ENCODE results near the gene ARHGEF4.

ARHGEF4 gene

GRCh38 chr2:131037398-131038257, 200.9 kb downstream of the ARHGEF4 start:
- no peak for DNase-seq (ENCODE audit: low read depth in 3 of 3)

GRCh38 chr2:131038258-131039100, 201.8 kb downstream of the ARHGEF4 start:
- DNase-seq (ENCODE audit: low read depth in 3 of 3), result no peak

GRCh38 chr2:131039101-131039440, 202.4 kb downstream of the ARHGEF4 start:
- no peak for DNase-seq (ENCODE audit: low read depth in 3 of 3)

- no peak for DNase-seq (ENCODE audit: low read depth in 3 of 3)
Observed at GRCh38 chr2:131039535-131039907, 202.8 kb downstream of the ARHGEF4 start.

GRCh38 chr2:131039908-131040660, 203.4 kb downstream of the ARHGEF4 start:
- no peak for DNase-seq (ENCODE audit: low read depth in 3 of 3)

GRCh38 chr2:131040661-131041401, 204.1 kb downstream of the ARHGEF4 start:
- no peak for DNase-seq (ENCODE audit: low read depth in 3 of 3)

GRCh38 chr2:131041402-131042147, 204.9 kb downstream of the ARHGEF4 start:
- no peak for DNase-seq (ENCODE audit: low read depth in 3 of 3)

GRCh38 chr2:131042148-131042775, 205.5 kb downstream of the ARHGEF4 start:
- DNase-seq (ENCODE audit: low read depth in 3 of 3), result no peak

GRCh38 chr2:131043199-131044074, 206.7 kb downstream of the ARHGEF4 start:
- no peak for DNase-seq (ENCODE audit: low read depth in 3 of 3)

GRCh38 chr2:131044075-131044756, 207.5 kb downstream of the ARHGEF4 start:
- no peak for DNase-seq (ENCODE audit: low read depth in 3 of 3)

- no peak for DNase-seq (ENCODE audit: low read depth in 3 of 3)
Observed at GRCh38 chr2:131044757-131045150, 208.0 kb downstream of the ARHGEF4 start.

- no peak for DNase-seq (ENCODE audit: low read depth in 3 of 3)
Observed at GRCh38 chr2:131045286-131046027, 208.7 kb downstream of the ARHGEF4 start.

- DNase-seq (ENCODE audit: low read depth in 3 of 3), result no peak
Observed at GRCh38 chr2:131046028-131046917, 209.6 kb downstream of the ARHGEF4 start.

- no peak for DNase-seq (ENCODE audit: low read depth in 3 of 3)
Observed at GRCh38 chr2:131046918-131047652, 210.4 kb downstream of the ARHGEF4 start.

- DNase-seq (ENCODE audit: low read depth in 3 of 3), result no peak
Observed at GRCh38 chr2:131047920-131048560, 211.3 kb downstream of the ARHGEF4 start.

GRCh38 chr2:131048641-131049040, 211.9 kb downstream of the ARHGEF4 start:
- no peak for DNase-seq (ENCODE audit: low read depth in 3 of 3)

Measured in stimulated activated CD4-positive, alpha-beta T cell treated with anti-CD3 and anti-CD28 coated beads, TNF-alpha, amount 100 ng/mL, for 4 hours (primary cell).